Skeletal muscle tissue (tissue), 4 donors: ENCODE data around the gene SNRNP48. TPM values are rescaled to one million over a fixed set of nuclear protein-coding genes. Genes with fewer than 3 reads are reported as not detected.

Experiments used
- H3K27ac ChIP-seq: one replicate; pipeline ENCODE4 v1.7.0; 2013; ENCODE audit warnings: mild to moderate bottlenecking, low read depth, low read length, inconsistent platforms
- H3K27me3 ChIP-seq, 3 donors: one replicate each; pipeline ENCODE4 v1.7.0; 2013; ENCODE audit warnings: low read length in 3 of 3; ENCODE audit not compliant: control insufficient read depth in 3 of 3, insufficient read depth in 3 of 3
- H3K36me3 ChIP-seq, 3 donors: one replicate each; pipeline ENCODE4 v1.7.0; 2013; ENCODE audit warnings: low read length in 3 of 3; ENCODE audit not compliant: control insufficient read depth in 3 of 3, insufficient read depth in 3 of 3
- H3K4me1 ChIP-seq, 3 donors: one replicate each; pipeline ENCODE4 v1.7.0; 2013; ENCODE audit warnings: low read length in 3 of 3, mild to moderate bottlenecking in 3 of 3; ENCODE audit not compliant: control insufficient read depth in 3 of 3, insufficient read depth in 3 of 3
- H3K4me3 ChIP-seq, 3 donors: one replicate each; pipeline ENCODE4 v1.7.0; 2013; ENCODE audit warnings: low read length in 3 of 3
- H3K9ac ChIP-seq, 3 donors: one replicate each; pipeline ENCODE4 v1.7.0; 2013; ENCODE audit warnings: low read length in 3 of 3, mild to moderate bottlenecking in 3 of 3, moderate library complexity in 2 of 3, low read depth in 1 of 3
- H3K9me3 ChIP-seq, 3 donors: one replicate each; pipeline ENCODE4 v1.7.0; 2013; ENCODE audit warnings: low read length in 3 of 3; ENCODE audit not compliant: control insufficient read depth in 3 of 3
- total RNA-seq: library from RNA; depleted of rRNA; stranded (reverse); fragments of >200 nt; gene quantifications from one replicate; pipeline ENCODE4 v1.2.3, GENCODE V29; 2014
- donor health status: Osteomylitis.

Gene SNRNP48
- total RNA-seq, 1 donor from 2014 or later, result 7.3 TPM

GRCh38 chr6:7572213-7572943 lies 17.6 kb upstream of the SNRNP48 start:
- H3K4me3 ChIP-seq, result no peak overlapping the region
- no peaks in the 10 kb centered on the region for H3K4me1 ChIP-seq
- H3K27ac ChIP-seq, result no peak overlapping the region
- H3K27me3 ChIP-seq, result peaks cover 4 to 12% (median 4%) of the 10 kb centered on the region in 3 donors
- no peak overlapping the region for H3K9ac ChIP-seq
- H3K36me3 ChIP-seq, result no peaks in the 10 kb centered on the region
- no peaks in the 10 kb centered on the region for H3K9me3 ChIP-seq

GRCh38 chr6:7574500-7574899 lies 15.5 kb upstream of the SNRNP48 start:
- H3K9ac ChIP-seq, result no peak overlapping the region
- no peaks in the 10 kb centered on the region for H3K36me3 ChIP-seq
- H3K4me1 ChIP-seq, result no peaks in the 10 kb centered on the region
- no peak overlapping the region for H3K4me3 ChIP-seq
- H3K27ac ChIP-seq, result no peak overlapping the region
- H3K9me3 ChIP-seq, result no peaks in the 10 kb centered on the region
- H3K27me3 ChIP-seq, result peaks cover 4% of the 10 kb centered on the region in 3 donors

GRCh38 chr6:7578516-7578915 lies 11.5 kb upstream of the SNRNP48 start:
- no peak overlapping the region for H3K9ac ChIP-seq
- H3K9me3 ChIP-seq, result no peaks in the 10 kb centered on the region
- H3K4me1 ChIP-seq, result no peaks in the 10 kb centered on the region
- no peaks in the 10 kb centered on the region for H3K36me3 ChIP-seq
- no peak overlapping the region for H3K27ac ChIP-seq
- H3K27me3 ChIP-seq, result peaks cover 2 to 6% (median 4%) of the 10 kb centered on the region in 3 donors
- no peak overlapping the region for H3K4me3 ChIP-seq

GRCh38 chr6:7578931-7579330 lies 11.1 kb upstream of the SNRNP48 start:
- H3K9me3 ChIP-seq, result no peaks in the 10 kb centered on the region
- no peak overlapping the region for H3K27ac ChIP-seq
- H3K4me1 ChIP-seq, result no peaks in the 10 kb centered on the region
- no peaks in the 10 kb centered on the region for H3K36me3 ChIP-seq
- no peak overlapping the region for H3K4me3 ChIP-seq
- no peak overlapping the region for H3K9ac ChIP-seq
- H3K27me3 ChIP-seq, result peaks cover 2 to 6% (median 4%) of the 10 kb centered on the region in 3 donors

GRCh38 chr6:7579851-7580250 lies 10.1 kb upstream of the SNRNP48 start:
- Histone ChIP-seq H3K9me3 (no peaks in the 10 kb centered on the region), H3K27me3 (peaks cover 2 to 6% (median 4%) of the 10 kb centered on the region in 3 donors), H3K27ac (no peak overlapping the region), H3K36me3 (no peaks in the 10 kb centered on the region), H3K9ac (no peak overlapping the region), H3K4me1 (no peaks in the 10 kb centered on the region), H3K4me3 (no peak overlapping the region)

GRCh38 chr6:7580537-7580926 lies 9.5 kb upstream of the SNRNP48 start:
- H3K9me3 ChIP-seq, result no peaks in the 10 kb centered on the region

GRCh38 chr6:7580927-7581618 lies 8.9 kb upstream of the SNRNP48 start:
- no peaks in the 10 kb centered on the region for H3K36me3 ChIP-seq

More at GRCh38 chr6:7580537-7580926, 9.5 kb upstream of the SNRNP48 start:
- H3K36me3 ChIP-seq, result no peaks in the 10 kb centered on the region
- no peaks in the 10 kb centered on the region for H3K4me1 ChIP-seq
- no peak overlapping the region for H3K9ac ChIP-seq
- H3K27ac ChIP-seq, result no peak overlapping the region
- peaks cover 0 to 3% (median 2%) of the 10 kb centered on the region in 3 donors for H3K27me3 ChIP-seq
- H3K4me3 ChIP-seq, result no peak overlapping the region

GRCh38 chr6:7585287-7585930 lies 4.6 kb upstream of the SNRNP48 start:
- H3K9ac ChIP-seq, result no peak overlapping the region
- peaks cover 0 to 3% (median 2%) of the 10 kb centered on the region in 3 donors for H3K27me3 ChIP-seq
- H3K36me3 ChIP-seq, result no peaks in the 10 kb centered on the region
- no peak overlapping the region for H3K4me3 ChIP-seq
- H3K27ac ChIP-seq, result no peak overlapping the region
- H3K4me1 ChIP-seq, result peaks cover 0 to 9% (median 0%) of the 10 kb centered on the region in 3 donors
- no peaks in the 10 kb centered on the region for H3K9me3 ChIP-seq

More at GRCh38 chr6:7580927-7581618, 8.9 kb upstream of the SNRNP48 start:
- Histone ChIP-seq H3K27ac (no peak overlapping the region), H3K9me3 (no peaks in the 10 kb centered on the region), H3K4me3 (no peak overlapping the region), H3K9ac (no peak overlapping the region), H3K4me1 (no peaks in the 10 kb centered on the region), H3K27me3 (peaks cover 0 to 3% (median 2%) of the 10 kb centered on the region in 3 donors)

GRCh38 chr6:7587631-7588100 lies 2.3 kb upstream of the SNRNP48 start:
- H3K27ac ChIP-seq, result no peak overlapping the region

More at GRCh38 chr6:7587631-7588100, 2.3 kb upstream of the SNRNP48 start:
- H3K36me3 ChIP-seq, result peaks cover 0 to 3% (median 0%) of the 10 kb centered on the region in 3 donors
- H3K27me3 ChIP-seq, result peaks cover 0 to 3% (median 0%) of the 10 kb centered on the region in 3 donors
- no peak overlapping the region for H3K9ac ChIP-seq
- H3K9me3 ChIP-seq, result no peaks in the 10 kb centered on the region
- peaks cover 4 to 23% (median 8%) of the 10 kb centered on the region in 3 donors for H3K4me1 ChIP-seq
- H3K4me3 ChIP-seq, result no peak overlapping the region
